ENCODE data around the gene FAM111B. TPM values are rescaled to one million over a fixed set of nuclear protein-coding genes. Genes with fewer than 3 reads are reported as not detected.

Gene FAM111B
- polyA plus RNA-seq, 1 of the 3 experiments (the other 2 are of a cell fraction): 0.94 TPM

- Histone ChIP-seq H3F3A (replicated peaks; ENCODE audit: insufficient read depth) (no peaks in the 10 kb centered on the region), H3K4me2 (no peak overlapping the region), H2AFZ (ENCODE audit: low read depth) (no peak overlapping the region), H3K4me3 (ENCODE audit: low read depth in 2 of 2, low read length in 1 of 2) (no peak overlapping the region), H3K27me3 (ENCODE audit: insufficient read depth) (peaks cover 29% of the 10 kb centered on the region), H3K36me3 (replicated peaks in 1 of 2; ENCODE audit: control insufficient read depth in 1 of 2, insufficient read depth in 2 of 2, low read length in 1 of 2) (no peaks in the 10 kb centered on the region), H3K9me3 (no peaks in the 10 kb centered on the region), H3K9me2 (no peaks in the 10 kb centered on the region), H3K4me1 (ENCODE audit: control insufficient read depth in 1 of 2, insufficient read depth in 2 of 2, low read depth in 1 of 2, low read length in 1 of 2) (peaks cover 0 to 12% of the 10 kb centered on the region in 2 experiments; a peak in 1 of 4 replicates), H4K20me1 (ENCODE audit: insufficient read depth) (no peaks in the 10 kb centered on the region), H3K27ac (ENCODE audit: low read depth in 2 of 2, low read length in 1 of 2) (no peak overlapping the region), H3K79me2 (ENCODE audit: insufficient read depth) (no peaks in the 10 kb centered on the region), H3K9ac (no peak overlapping the region)
- DNase-seq: no peak
- TF ChIP-seq MEF2A (IDR thresholded peaks at IDR 0.05; ENCODE audit: borderline replicate concordance, low read depth): no peak
- no peak for TF ChIP-seq MAX (IDR thresholded peaks at IDR 0.05; ENCODE audit: low read depth)
- TF ChIP-seq TCF12 (IDR thresholded peaks at IDR 0.05): no peak
- no peak for TF ChIP-seq YY1 (IDR thresholded peaks at IDR 0.05; ENCODE audit: low read depth)
- TF ChIP-seq GABPA (IDR thresholded peaks at IDR 0.05; ENCODE audit: low read depth): no peak
- no peak for TF ChIP-seq NFIC (IDR thresholded peaks at IDR 0.05; ENCODE audit: borderline replicate concordance)
- no peak for TF ChIP-seq JUND (IDR thresholded peaks at IDR 0.05)
- TF ChIP-seq MXI1 (IDR thresholded peaks at IDR 0.05; ENCODE audit: low read depth, low read length): no peak
- no peak for TF ChIP-seq GATA2 (CRISPR knock-in tag; IDR thresholded peaks at IDR 0.05)
- no peak for TF ChIP-seq FOSL2 (IDR thresholded peaks at IDR 0.05; ENCODE audit: borderline replicate concordance, low read depth)
- TF ChIP-seq TAF1 (IDR thresholded peaks at IDR 0.05; ENCODE audit: borderline replicate concordance, low read depth, low read length): no peak
- ChIA-PET POLR2A (no interaction called here), CTCF (interaction anchor here (0.9 kb wide), 2 partner anchors 14 to 16 kb away, joined by 3 to 4 read pairs; no protein-coding TSS in a partner anchor)
- WGBS (ENCODE audit: low lambda C conversion rate): 54% methylated on average over 7 of the region's 7 CpGs
Observed at GRCh38 chr11:59176330-59176729, 69.3 kb downstream of the FAM111B start.

Other genes with a start within 250 kb of the FAM111B start
- gene GLYATL1, start 167.7 kb upstream of the FAM111B start, polyA plus RNA-seq (2012; rRNA removed): 0.21 and 0.29 TPM in 2 replicates
- not detected in 2 replicates for gene GLYATL1B, start 20.9 kb upstream of the FAM111B start, polyA plus RNA-seq (2012; rRNA removed)
- gene FAM111A, start 35.6 kb downstream of the FAM111B start, polyA plus RNA-seq (2012; rRNA removed): 5.9 and 8.7 TPM in 2 replicates
- gene DTX4, start 64.9 kb downstream of the FAM111B start, polyA plus RNA-seq (2012; rRNA removed): 0.02 and 0.05 TPM in 2 replicates
- gene MPEG1, start 105.7 kb downstream of the FAM111B start, polyA plus RNA-seq (2012; rRNA removed): not detected in 2 replicates